GM19351 (cell line): Measurements from ENCODE around the gene RXRA.

Experiments
- ATAC-seq: cut with Tn5 transposase; IDR thresholded peaks from one replicate; pipeline ENCODE4 v1.9.1; 2021; ENCODE audit warnings: mild to moderate bottlenecking, moderate library complexity; ENCODE audit not compliant: unreplicated experiment

The RXRA gene

GRCh38 chr9:134411440-134412297 is 85.4 kb downstream of the RXRA start:
- ATAC-seq: no peak

GRCh38 chr9:134412298-134412711 is 86.0 kb downstream of the RXRA start:
- no peak for ATAC-seq

GRCh38 chr9:134413112-134413715 is 87.0 kb downstream of the RXRA start:
- no peak for ATAC-seq

GRCh38 chr9:134413890-134414623 is 87.8 kb downstream of the RXRA start:
- ATAC-seq: no peak

GRCh38 chr9:134414900-134415425 is 88.7 kb downstream of the RXRA start:
- no peak for ATAC-seq

GRCh38 chr9:134416385-134417015 is 90.2 kb downstream of the RXRA start:
- no peak for ATAC-seq

- ATAC-seq: no peak
Observed at GRCh38 chr9:134418354-134418753, 92.1 kb downstream of the RXRA start.

GRCh38 chr9:134419000-134419683 is 92.9 kb downstream of the RXRA start:
- ATAC-seq: no peak

GRCh38 chr9:134419684-134420076 is 93.4 kb downstream of the RXRA start:
- ATAC-seq: no peak

- ATAC-seq: no peak
Observed at GRCh38 chr9:134420281-134420845, 94.1 kb downstream of the RXRA start.

- no peak for ATAC-seq
Observed at GRCh38 chr9:134420974-134421432, 94.7 kb downstream of the RXRA start.

- ATAC-seq: no peak
Observed at GRCh38 chr9:134421888-134422287, 95.6 kb downstream of the RXRA start.

GRCh38 chr9:134422301-134423090 is 96.2 kb downstream of the RXRA start:
- no peak for ATAC-seq

GRCh38 chr9:134423166-134423565 is 96.9 kb downstream of the RXRA start:
- ATAC-seq: no peak

- ATAC-seq: no peak
Observed at GRCh38 chr9:134423749-134424148, 97.5 kb downstream of the RXRA start.

GRCh38 chr9:134424818-134425217 is 98.6 kb downstream of the RXRA start:
- no peak for ATAC-seq

- ATAC-seq: no peak
Observed at GRCh38 chr9:134425401-134425800, 99.1 kb downstream of the RXRA start.

- no peak for ATAC-seq
Observed at GRCh38 chr9:134425812-134426211, 99.6 kb downstream of the RXRA start.

GRCh38 chr9:134426436-134426835 is 100.2 kb downstream of the RXRA start:
- no peak for ATAC-seq
